Hepatocyte (in vitro differentiated cells): ENCODE data around the gene GCLC. TPM values are rescaled to one million over a fixed set of nuclear protein-coding genes. Genes with fewer than 3 reads are reported as not detected.

Source experiments
- DNase-seq: peaks from one replicate; pipeline ENCODE4 v3.0.0-alpha.2; 2016; ENCODE audit warnings: low spot score
- H2AFZ ChIP-seq: fragments of 200-600 bp; sonication (generic); 2 replicates; pipeline ENCODE4 v1.6.0; 2016; ENCODE audit warnings: antibody characterized with exemption, mild to moderate bottlenecking
- H3K27ac ChIP-seq: fragments of 200-600 bp; sonication (generic); 2 replicates; pipeline ENCODE4 v1.5.1; 2016; ENCODE audit warnings: mild to moderate bottlenecking
- H3K27me3 ChIP-seq: fragments of 200-600 bp; sonication (generic); 2 replicates; pipeline ENCODE4 v1.6.1; 2016
- H3K36me3 ChIP-seq: fragments of 200-600 bp; sonication (generic); replicated peaks from 2 replicates; pipeline ENCODE4 v1.5.1; 2016; ENCODE audit warnings: low read depth; ENCODE audit not compliant: insufficient read depth
- H3K4me1 ChIP-seq: fragments of 200-600 bp; sonication (generic); 2 replicates; pipeline ENCODE4 v1.5.1; 2016; ENCODE audit warnings: mild to moderate bottlenecking, moderate library complexity; ENCODE audit not compliant: insufficient read depth
- H3K4me2 ChIP-seq: fragments of 200-600 bp; sonication (generic); 2 replicates; pipeline ENCODE4 v1.6.0; 2016
- H3K4me3 ChIP-seq: fragments of 200-600 bp; sonication (generic); 2 replicates; pipeline ENCODE4 v1.5.1; 2016; ENCODE audit warnings: mild to moderate bottlenecking
- H3K79me2 ChIP-seq: fragments of 200-600 bp; sonication (generic); 2 replicates; pipeline ENCODE4 v1.6.0; 2017; ENCODE audit warnings: mild to moderate bottlenecking
- H3K9me2 ChIP-seq: fragments of 200-600 bp; sonication (generic); replicated peaks from 2 replicates; pipeline ENCODE4 v1.6.0; 2017; ENCODE audit warnings: mild to moderate bottlenecking; ENCODE audit not compliant: insufficient read depth
- H3K9me3 ChIP-seq: fragments of 200-600 bp; sonication (generic); 2 replicates; pipeline ENCODE4 v1.5.1; 2016; ENCODE audit warnings: low read depth, mild to moderate bottlenecking
- H4K20me1 ChIP-seq: fragments of 200-600 bp; sonication (generic); 2 replicates; pipeline ENCODE4 v1.6.0; 2016; ENCODE audit warnings: mild to moderate bottlenecking; ENCODE audit not compliant: insufficient read depth, poor library complexity, severe bottlenecking
- CTCF ChIP-seq: fragments of 200-600 bp; sonication (generic); IDR thresholded peaks from 2 replicates; pipeline ENCODE4 v1.5.1; 2016; ENCODE audit warnings: antibody characterized with exemption, mild to moderate bottlenecking; ENCODE audit not compliant: poor library complexity
- EZH2 ChIP-seq: fragments of 200-600 bp; sonication (generic); IDR thresholded peaks from 2 replicates; pipeline ENCODE4 v1.6.1; 2016; ENCODE audit warnings: antibody characterized with exemption, mild to moderate bottlenecking, borderline replicate concordance
- EZH2phosphoT487 ChIP-seq: fragments of 200-600 bp; sonication (generic); IDR thresholded peaks from one replicate; pipeline ENCODE4 v1.6.1; 2018; ENCODE audit warnings: antibody characterized with exemption, mild to moderate bottlenecking, low read depth, moderate library complexity; ENCODE audit not compliant: unreplicated experiment, severe bottlenecking
- WGBS: methylation state at CpG from one replicate; pipeline ENCODE4 v1.1.6; 2016; ENCODE audit warnings: low lambda C conversion rate; ENCODE audit errors: missing lambda C conversion rate; 5-methylcytosine and 5-hydroxymethylcytosine counted together
- polyA plus RNA-seq: library from polyadenylated mRNA; unstranded; fragments of >200 nt; fragmentation: Nextera tagmentation; extraction: Ambion mirVana; gene quantifications from 2 replicates; pipeline ENCODE4 v1.2.1, GENCODE V29; 2016
- total RNA-seq: library from RNA; depleted of rRNA; stranded (reverse); fragments of >200 nt; gene quantifications from 2 replicates; pipeline ENCODE4 v1.2.3, GENCODE V29; 2014

GCLC gene
- total RNA-seq = 38.8 and 52.6 TPM in 2 replicates
- polyA plus RNA-seq = 14.5 and 21.9 TPM in 2 replicates

GRCh38 chr6:53544470-53545308, at the start of gene GCLC:
Gene GCLC, minus strand, starts transcription at chr6:53545101. Its CDS starts 456 bp downstream, at chr6:53544645.
- no peaks in the 10 kb centered on the region for H3K9me2 ChIP-seq
- H3K4me3 ChIP-seq = peak within 1 kb of the TSS; percentile 91
- H3K9me3 ChIP-seq = no peaks in the 10 kb centered on the region
- DNase-seq = peak; percentile 96
- H2AFZ ChIP-seq = peak within 1 kb of the TSS; percentile 91
- no peak for TF ChIP-seq EZH2
- no peak for TF ChIP-seq EZH2phosphoT487
- peak; percentile 63 for TF ChIP-seq CTCF
- 2% methylated on average over 82 of the region's 105 CpGs for WGBS
- H3K4me1 ChIP-seq = peaks cover 15% of the 10 kb centered on the region
- peak within 1 kb of the TSS; percentile 91 for H3K27ac ChIP-seq
- H4K20me1 ChIP-seq = peaks cover 19% of the 10 kb centered on the region
- peak within 1 kb of the TSS; percentile 91 for H3K4me2 ChIP-seq
- H3K36me3 ChIP-seq = no peaks in the 10 kb centered on the region
- peaks cover 47% of the 10 kb centered on the region for H3K79me2 ChIP-seq
- no peaks in the 10 kb centered on the region for H3K27me3 ChIP-seq

GRCh38 chr6:53594596-53594995, 49.7 kb upstream of the GCLC start:
- TF ChIP-seq CTCF (no peak), EZH2 (no peak), EZH2phosphoT487 (no peak)
- no peaks in the 10 kb centered on the region for H4K20me1 ChIP-seq
- H3K4me1 ChIP-seq = peaks cover 10% of the 10 kb centered on the region
- WGBS = 76% methylated on average over 2 of the region's 2 CpGs
- no peaks in the 10 kb centered on the region for H3K36me3 ChIP-seq
- no peaks in the 10 kb centered on the region for H3K9me3 ChIP-seq
- H3K79me2 ChIP-seq = no peaks in the 10 kb centered on the region
- no peaks in the 10 kb centered on the region for H3K27me3 ChIP-seq
- no peak overlapping the region for H2AFZ ChIP-seq
- H3K4me3 ChIP-seq = no peak overlapping the region
- no peak for DNase-seq
- no peaks in the 10 kb centered on the region for H3K9me2 ChIP-seq
- no peak overlapping the region for H3K4me2 ChIP-seq
- no peak overlapping the region for H3K27ac ChIP-seq

GRCh38 chr6:53593001-53593488, 48.1 kb upstream of the GCLC start:
- H3K9me2 ChIP-seq = no peaks in the 10 kb centered on the region
- H3K4me3 ChIP-seq = no peak overlapping the region
- no peaks in the 10 kb centered on the region for H3K36me3 ChIP-seq
- no peaks in the 10 kb centered on the region for H4K20me1 ChIP-seq
- no peaks in the 10 kb centered on the region for H3K27me3 ChIP-seq
- no peaks in the 10 kb centered on the region for H3K9me3 ChIP-seq
- DNase-seq = no peak
- no peaks in the 10 kb centered on the region for H3K4me1 ChIP-seq
- no peak overlapping the region for H3K4me2 ChIP-seq
- TF ChIP-seq CTCF = no peak
- TF ChIP-seq EZH2phosphoT487 = no peak
- TF ChIP-seq EZH2 = no peak
- no peak overlapping the region for H3K27ac ChIP-seq
- no peaks in the 10 kb centered on the region for H3K79me2 ChIP-seq
- peak overlapping the region; percentile 9 for H2AFZ ChIP-seq
- 67% methylated on average over 2 of the region's 2 CpGs for WGBS
